HepG2 (cell line): Measurements from ENCODE around the gene SGPP2. TPM values are rescaled to one million over a fixed set of nuclear protein-coding genes. Genes with fewer than 3 reads are reported as not detected.

Source experiments
- CEBPB ChIP-seq: IDR thresholded peaks from 2 replicates; pipeline ENCODE4 v1.6.1; 2011; ENCODE audit warnings: low read depth, low read length, improper control_type of control experiment, borderline replicate concordance
- FOXP1 ChIP-seq, 2 experiments: fragments of 450-650 bp in 1 of 2; IDR thresholded peaks; 2 replicates each; pipeline ENCODE4 v1.6.1; 2017 to 2018; ENCODE audit warnings: antibody characterized with exemption in 1 of 2
- GPBP1L1 ChIP-seq: sonication (generic); formaldehyde crosslinking; IDR thresholded peaks from 2 replicates; pipeline ENCODE4 v1.5.0; 2020; ENCODE audit warnings: mild to moderate bottlenecking, missing genetic modification reagents
- HDAC2 ChIP-seq: sonication (generic); formaldehyde crosslinking; IDR thresholded peaks from 2 replicates; pipeline ENCODE4 v1.4.0; 2020; ENCODE audit warnings: missing genetic modification reagents
- HIC2 ChIP-seq: sonication (generic); formaldehyde crosslinking; IDR thresholded peaks from 2 replicates; pipeline ENCODE4 v1.9.0; 2022; ENCODE audit warnings: low read depth, missing genetic modification reagents
- NCOA1 ChIP-seq: sonication (generic); formaldehyde crosslinking; IDR thresholded peaks from 2 replicates; pipeline ENCODE4 v1.9.0; 2021; ENCODE audit warnings: missing genetic modification reagents
- NFE2L2 ChIP-seq: fragments of 150-350 bp; IDR thresholded peaks from 2 replicates; pipeline ENCODE4 v1.6.1; 2014; ENCODE audit warnings: low read length
- NONO ChIP-seq, 2 experiments: fragments of 450-650 bp in 1 of 2; sonication (generic) in 1 of 2; formaldehyde crosslinking in 1 of 2; IDR thresholded peaks in 1 of 2; conservative IDR thresholded peaks in 1 of 2; 2 replicates each; pipeline versions ENCODE4 v1.6.1 to v1.8.0; 2017 to 2022; ENCODE audit warnings: mild to moderate bottlenecking in 1 of 2, missing genetic modification reagents in 1 of 2, moderate library complexity in 1 of 2
- PAXIP1 ChIP-seq: sonication (generic); formaldehyde crosslinking; conservative IDR thresholded peaks from 2 replicates; pipeline ENCODE4 v1.4.0; 2020; ENCODE audit warnings: mild to moderate bottlenecking, missing genetic modification reagents, moderate library complexity
- SALL2 ChIP-seq: sonication (generic); formaldehyde crosslinking; IDR thresholded peaks from 2 replicates; pipeline ENCODE4 v1.8.1; 2023; ENCODE audit warnings: mild to moderate bottlenecking, missing genetic modification reagents, inconsistent platforms
- SAP130 ChIP-seq: IDR thresholded peaks from 2 replicates; pipeline ENCODE4 v1.6.1; 2016; ENCODE audit warnings: low read depth
- SATB2 ChIP-seq: sonication (generic); formaldehyde crosslinking; IDR thresholded peaks from 2 replicates; pipeline ENCODE4 v1.5.0; 2020; ENCODE audit warnings: missing genetic modification reagents
- SP5 ChIP-seq: IDR thresholded peaks from 2 replicates; pipeline ENCODE4 v1.6.1; 2016; ENCODE audit warnings: low read depth, borderline replicate concordance
- SRY ChIP-seq: sonication (generic); formaldehyde crosslinking; IDR thresholded peaks from 2 replicates; pipeline ENCODE4 v1.8.0; 2022; ENCODE audit warnings: mild to moderate bottlenecking, missing genetic modification reagents
- XBP1 ChIP-seq: sonication (generic); formaldehyde crosslinking; IDR thresholded peaks from 2 replicates; pipeline ENCODE4 v1.5.0; 2020; ENCODE audit warnings: missing genetic modification reagents
- ZFP37 ChIP-seq: sonication (generic); formaldehyde crosslinking; IDR thresholded peaks from 2 replicates; pipeline ENCODE4 v1.4.0; 2020; ENCODE audit warnings: missing genetic modification reagents, borderline replicate concordance
- ZNF101 ChIP-seq: sonication (generic); formaldehyde crosslinking; IDR thresholded peaks from 2 replicates; pipeline ENCODE4 v1.4.0; 2020; ENCODE audit warnings: mild to moderate bottlenecking, low read depth, missing genetic modification reagents, borderline replicate concordance
- ZNF20 ChIP-seq: sonication (generic); formaldehyde crosslinking; IDR thresholded peaks from 2 replicates; pipeline ENCODE4 v1.4.0; 2020; ENCODE audit warnings: mild to moderate bottlenecking, moderate library complexity, missing genetic modification reagents
- ZNF383 ChIP-seq: sonication (generic); formaldehyde crosslinking; IDR thresholded peaks from 2 replicates; pipeline ENCODE4 v1.4.0; 2020; ENCODE audit warnings: missing genetic modification reagents, mild to moderate bottlenecking, borderline replicate concordance
- ZNF543 ChIP-seq: sonication (generic); formaldehyde crosslinking; IDR thresholded peaks from 2 replicates; pipeline ENCODE4 v1.4.0; 2020; ENCODE audit warnings: mild to moderate bottlenecking, missing genetic modification reagents
- ZNF816 ChIP-seq: sonication (generic); formaldehyde crosslinking; IDR thresholded peaks from 2 replicates; pipeline ENCODE4 v1.8.0; 2022; ENCODE audit warnings: missing genetic modification reagents, mild to moderate bottlenecking, borderline replicate concordance
- ZSCAN31 ChIP-seq: sonication (generic); formaldehyde crosslinking; IDR thresholded peaks from 2 replicates; pipeline ENCODE4 v1.5.0; 2020; ENCODE audit warnings: low read depth, mild to moderate bottlenecking, missing genetic modification reagents
- polyA plus RNA-seq, 8 experiments: library from polyadenylated mRNA; depleted of rRNA in 3 of 8; stranded (reverse) in 7 of 8; unstranded in 1 of 8; fragments of >200 nt; fragmentation: Illumina TruSeq in 4 of 8; extraction: Trizol in 4 of 8; gene quantifications; 2 replicates each; pipeline versions ENCODE4 v1.2.1 to v1.2.3, GENCODE V29; 2011 to 2016; ENCODE audit warnings: low read depth in 4 of 8, missing spikeins in 1 of 8, mixed read lengths in 1 of 8; ENCODE audit not compliant: insufficient read depth in 1 of 8
- total RNA-seq, 5 experiments: library from RNA; depleted of rRNA; stranded (reverse); fragments of >200 nt; fragmentation: Illumina TruSeq; extraction: Trizol; gene quantifications; 2 replicates each; pipeline ENCODE4 v1.2.3, GENCODE V29; 2016; ENCODE audit warnings: low read depth in 1 of 5
- TF ChIP-seq, protein P1 (sequence below): sonication (generic); formaldehyde crosslinking; IDR thresholded peaks from 2 replicates; pipeline ENCODE4 v1.5.1; 2020; ENCODE audit warnings: missing genetic modification reagents, mild to moderate bottlenecking, borderline replicate concordance
- TF ChIP-seq, protein P2 (sequence below): sonication (generic); formaldehyde crosslinking; IDR thresholded peaks from 2 replicates; pipeline ENCODE4 v1.8.1; 2023; ENCODE audit warnings: mild to moderate bottlenecking, missing genetic modification reagents

The SGPP2 gene
- total and polyA plus RNA-seq, 2 of the 13 experiments (the other 11 are each of a cell fraction or from before 2014, with no cell fraction given), result not detected

DNA sequence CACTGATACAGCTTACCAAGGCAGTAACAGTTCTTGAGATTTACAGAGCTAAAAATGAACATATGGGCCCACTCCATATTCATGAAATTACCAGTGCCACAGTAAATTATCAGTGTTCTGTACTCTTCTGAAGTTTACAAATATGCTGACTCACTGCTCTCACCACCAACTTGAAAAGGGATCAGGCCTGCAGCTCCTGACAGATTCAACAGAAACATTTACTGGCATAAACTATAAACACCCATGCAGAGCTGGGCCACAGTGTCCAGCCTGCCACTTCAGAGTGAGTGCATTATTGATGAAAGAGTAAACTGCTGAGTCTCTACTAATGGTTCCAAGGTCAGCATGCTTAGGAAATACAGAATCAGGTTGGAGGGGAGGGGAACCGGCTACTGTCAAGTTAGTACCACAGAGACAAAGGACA is 148.4 kb downstream of the SGPP2 start (continued):
- TF ChIP-seq ZNF543 (CRISPR knock-in tag) (no peak), ZNF816 (CRISPR knock-in tag) (no peak), SATB2 (CRISPR knock-in tag) (0 out of 2 replicates have a peak, but pooled peaks have one; percentile 41), ZNF383 (no peak), PAXIP1 (CRISPR knock-in tag) (peak; percentile 44), ZNF101 (no peak), ZFP37 (no peak), CEBPB (peak; percentile 52; the same call in 1 of the 2 replicates), XBP1 (CRISPR knock-in tag) (no peak), FOXP1 (IDR thresholded peaks at IDR 0.05) (no peak), FOXP1 (CRISPR knock-in tag; IDR thresholded peaks at IDR 0.05) (peak; percentile 59), SAP130 (CRISPR knock-in tag) (peak; percentile 77), NCOA1 (CRISPR knock-in tag) (no peak), ZSCAN31 (CRISPR knock-in tag) (peak; percentile 65; the same call in 1 of the 2 replicates), NFE2L2 (peak; percentile 98), SRY (no peak), NONO (IDR thresholded peaks at IDR 0.05) (no peak), NONO (CRISPR knock-in tag; conservative IDR thresholded peaks at IDR 0.05) (no peak), SALL2 (CRISPR knock-in tag) (no peak), HDAC2 (CRISPR knock-in tag) (no peak), HIC2 (CRISPR knock-in tag) (no peak), SP5 (CRISPR knock-in tag) (peak; percentile 35; the same call in 1 of the 2 replicates), GPBP1L1 (CRISPR knock-in tag) (no peak), ZNF20 (CRISPR knock-in tag) (no peak)
- TF ChIP-seq, protein P1, sequence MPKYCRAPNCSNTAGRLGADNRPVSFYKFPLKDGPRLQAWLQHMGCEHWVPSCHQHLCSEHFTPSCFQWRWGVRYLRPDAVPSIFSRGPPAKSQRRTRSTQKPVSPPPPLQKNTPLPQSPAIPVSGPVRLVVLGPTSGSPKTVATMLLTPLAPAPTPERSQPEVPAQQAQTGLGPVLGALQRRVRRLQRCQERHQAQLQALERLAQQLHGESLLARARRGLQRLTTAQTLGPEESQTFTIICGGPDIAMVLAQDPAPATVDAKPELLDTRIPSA (CRISPR knock-in tag), result no peak
- TF ChIP-seq, protein P2, sequence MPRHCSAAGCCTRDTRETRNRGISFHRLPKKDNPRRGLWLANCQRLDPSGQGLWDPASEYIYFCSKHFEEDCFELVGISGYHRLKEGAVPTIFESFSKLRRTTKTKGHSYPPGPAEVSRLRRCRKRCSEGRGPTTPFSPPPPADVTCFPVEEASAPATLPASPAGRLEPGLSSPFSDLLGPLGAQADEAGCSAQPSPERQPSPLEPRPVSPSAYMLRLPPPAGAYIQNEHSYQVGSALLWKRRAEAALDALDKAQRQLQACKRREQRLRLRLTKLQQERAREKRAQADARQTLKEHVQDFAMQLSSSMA (CRISPR knock-in tag), result no peak
